HG02571 (cell line): ENCODE data around the gene THAP12.

ENCODE experiments used
- ATAC-seq: cut with Tn5 transposase; IDR thresholded peaks from one replicate; pipeline ENCODE4 v1.9.1; 2021; ENCODE audit warnings: mild to moderate bottlenecking, moderate library complexity; ENCODE audit not compliant: unreplicated experiment

The THAP12 gene

DNA sequence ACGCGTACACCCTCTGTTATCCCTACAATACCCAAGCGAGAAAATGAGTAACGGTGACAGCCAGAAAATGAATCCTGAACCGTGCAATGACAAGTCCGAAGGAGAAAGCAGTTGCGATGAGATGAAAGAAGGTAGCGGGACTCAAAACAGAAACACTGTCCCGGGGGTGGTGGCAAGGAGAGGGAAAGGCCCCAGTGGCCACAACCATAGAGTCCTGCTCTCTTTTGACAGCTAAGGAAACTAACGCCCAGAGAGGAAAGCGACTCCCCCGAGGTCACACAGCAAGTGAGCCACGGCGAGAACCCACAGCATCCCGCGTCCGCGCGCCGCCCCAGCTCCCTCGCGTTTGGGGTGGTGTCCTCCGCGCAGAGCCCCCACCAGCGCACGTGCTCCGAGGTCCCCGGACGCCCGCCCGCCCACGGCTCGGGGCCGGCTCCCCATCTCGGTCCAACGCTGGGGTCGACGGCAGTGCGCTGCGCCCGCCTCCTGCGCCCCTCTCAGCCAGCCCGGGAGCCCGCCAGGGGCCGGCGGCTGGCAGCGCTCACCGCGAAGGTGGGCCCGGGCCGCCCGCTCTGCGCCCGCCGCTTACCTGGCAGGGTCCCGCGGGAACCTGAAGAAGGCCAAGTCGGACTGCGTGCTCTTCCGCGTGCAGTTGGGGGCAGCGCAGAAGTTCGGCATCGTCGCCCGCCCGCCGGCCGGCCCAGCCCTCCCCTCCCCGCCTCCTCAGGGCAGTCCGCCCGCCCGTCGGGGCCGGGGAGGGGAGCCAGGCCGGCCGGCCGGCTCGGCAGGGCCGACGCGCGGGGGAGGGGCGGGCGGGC, 564 bp downstream of the THAP12 start:
- peak; percentile 16 for ATAC-seq

DNA sequence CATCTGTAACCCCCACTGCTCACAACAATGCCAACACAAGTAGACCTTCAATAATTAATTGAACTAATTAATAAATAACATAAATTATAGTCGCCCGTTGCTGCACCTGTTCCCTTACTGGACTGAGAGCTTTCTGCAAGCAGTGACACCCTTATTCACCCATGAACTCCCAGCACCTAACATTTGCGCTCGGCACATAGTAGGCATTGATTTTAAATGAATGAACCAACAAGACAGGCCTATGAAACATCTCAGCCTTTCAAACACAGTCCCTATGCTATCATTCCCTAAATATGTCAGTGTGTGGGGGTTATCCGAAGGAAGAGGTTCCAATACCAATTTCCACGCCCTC, 1.1 kb downstream of the THAP12 start:
- no peak for ATAC-seq

DNA sequence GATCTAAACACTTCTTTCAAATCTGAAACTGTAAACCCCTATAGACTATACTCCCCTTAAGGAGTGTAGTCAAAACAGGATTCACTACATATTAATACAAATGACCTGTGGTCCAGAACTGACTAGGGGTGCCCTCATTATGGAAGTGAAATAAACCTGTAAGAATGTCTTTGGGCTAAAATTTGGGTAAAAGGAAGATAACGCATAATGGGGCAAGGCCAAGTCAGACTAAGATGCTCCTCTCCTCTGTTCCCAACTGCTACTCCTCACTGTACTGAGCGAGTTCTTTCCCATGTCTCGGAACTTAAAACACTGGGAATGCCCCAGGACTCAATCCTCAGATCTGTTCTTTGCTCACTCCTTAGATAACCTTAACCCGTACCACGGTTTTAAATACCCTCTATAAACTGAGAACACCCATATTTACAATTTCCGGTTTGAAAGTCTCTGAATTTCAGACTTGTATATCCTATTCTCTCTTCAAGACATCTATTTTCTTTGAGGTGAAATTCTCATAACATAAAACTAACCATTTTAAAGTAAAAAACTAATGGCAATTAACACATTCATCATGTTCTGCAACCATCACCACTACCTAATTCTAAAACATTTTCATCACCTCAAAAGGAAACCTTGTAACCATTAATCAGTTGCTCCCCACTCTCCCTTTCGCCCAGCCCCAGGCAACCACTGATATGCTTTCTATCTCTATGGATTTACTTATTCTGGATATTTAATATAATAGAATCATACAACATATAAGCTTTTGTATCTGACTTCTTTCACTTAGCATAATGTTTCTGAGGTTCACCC, 4.0 kb downstream of the THAP12 start:
- ATAC-seq = no peak

DNA sequence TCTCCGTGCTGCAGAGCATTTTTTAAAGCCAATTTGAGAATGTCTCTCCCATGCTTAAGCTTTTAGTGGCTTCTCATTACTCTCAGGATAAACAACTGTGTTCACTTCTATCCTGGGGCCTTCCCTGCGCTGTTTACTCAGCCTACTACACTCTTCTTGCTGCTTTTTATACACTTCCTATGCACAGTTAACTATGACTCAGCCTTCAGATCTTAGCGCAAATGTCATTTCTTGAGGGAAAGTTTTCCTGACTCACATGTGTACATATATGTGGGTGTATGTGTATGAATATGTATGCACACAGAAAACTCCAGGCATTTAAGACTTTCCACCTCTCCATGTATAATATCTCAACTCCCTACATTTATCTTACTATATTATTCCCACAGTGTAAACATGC, 9.8 kb downstream of the THAP12 start:
- ATAC-seq = no peak

DNA sequence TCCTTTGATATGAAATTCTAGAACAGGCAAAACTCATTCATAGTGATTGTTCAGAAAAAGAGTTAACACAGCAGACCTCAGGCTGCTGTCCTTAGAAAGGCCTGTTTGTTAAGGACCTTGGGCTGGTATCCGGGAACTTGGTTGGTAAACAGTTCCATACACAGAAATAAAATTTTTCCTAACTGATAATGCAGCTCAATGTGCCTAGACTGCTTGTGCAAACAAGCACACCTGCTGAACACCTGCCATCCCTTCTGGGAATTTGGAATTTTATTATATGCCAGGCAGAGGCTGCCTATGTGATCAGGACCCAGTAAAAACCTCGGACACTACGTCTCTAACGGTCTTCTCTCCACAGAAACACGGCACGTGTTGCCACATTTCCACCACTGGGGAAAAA, 11.5 kb downstream of the THAP12 start:
- no peak for ATAC-seq

DNA sequence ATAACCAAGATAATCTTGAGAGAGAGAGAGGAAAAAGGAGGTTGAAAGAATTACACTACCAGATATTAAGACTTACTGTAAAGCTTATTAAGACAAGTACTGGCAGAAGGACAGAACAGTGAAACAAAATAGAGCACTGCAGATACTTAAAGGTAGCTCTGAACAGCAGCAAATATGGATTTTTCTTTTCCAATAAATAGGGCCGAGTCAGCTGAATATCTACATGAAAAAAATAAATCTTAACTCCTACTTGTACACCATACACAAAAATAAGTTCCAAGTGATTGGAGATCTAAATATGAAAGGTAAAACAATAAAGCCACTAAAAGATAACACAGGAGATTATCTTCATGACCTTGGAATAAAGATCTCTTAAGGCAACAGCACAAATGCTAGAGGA, 12.4 kb downstream of the THAP12 start:
- ATAC-seq = no peak

DNA sequence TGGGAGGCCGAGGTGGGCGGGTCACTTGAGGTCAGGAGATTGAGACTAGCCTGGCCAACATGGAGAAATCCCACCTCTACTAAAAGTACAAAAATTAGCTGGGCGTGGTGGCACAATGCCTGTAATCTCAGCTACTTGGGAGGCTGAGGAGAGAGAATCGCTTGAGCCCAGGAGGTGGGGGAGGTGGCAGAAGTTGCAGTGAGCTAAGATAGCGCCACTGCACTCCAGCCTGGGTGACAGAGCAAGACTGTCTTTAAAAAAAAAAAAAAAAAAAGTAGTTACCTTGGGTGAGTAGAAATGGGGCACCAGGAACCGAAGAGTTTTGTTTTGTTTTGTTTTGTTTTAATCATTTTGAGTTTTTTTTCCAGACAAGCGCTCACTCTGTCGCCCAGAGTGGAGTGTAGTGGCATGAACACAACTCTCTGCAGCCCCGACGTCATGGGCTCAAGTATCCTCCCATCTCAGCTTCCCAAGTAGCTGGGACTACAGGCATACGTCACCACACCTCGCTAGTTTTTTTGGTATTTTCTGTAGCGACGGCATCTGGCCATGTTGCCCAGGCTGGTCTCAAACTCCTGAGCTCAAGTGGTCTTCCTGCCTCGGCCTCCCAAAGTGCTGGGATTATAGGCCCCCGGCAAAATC, 15.8 kb downstream of the THAP12 start:
- no peak for ATAC-seq

DNA sequence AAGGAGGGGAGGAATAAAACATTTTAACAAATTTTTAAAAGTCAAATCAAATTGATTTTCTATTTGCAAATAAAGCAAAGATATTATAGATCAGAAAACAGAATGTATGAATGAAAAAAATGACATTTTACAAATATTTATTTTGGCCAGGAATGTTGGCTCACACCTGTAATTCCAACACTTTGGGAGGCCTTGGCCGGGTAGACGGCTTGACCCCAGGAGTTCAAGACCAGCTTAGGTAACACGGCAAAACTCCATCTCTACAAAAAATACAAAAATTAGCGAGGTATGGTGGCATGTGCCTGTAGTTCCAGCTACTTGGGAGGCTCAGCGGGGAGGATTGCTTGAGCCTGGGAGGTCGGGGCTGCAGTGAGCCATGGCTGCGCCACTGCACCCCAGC, 18.2 kb downstream of the THAP12 start:
- no peak for ATAC-seq

DNA sequence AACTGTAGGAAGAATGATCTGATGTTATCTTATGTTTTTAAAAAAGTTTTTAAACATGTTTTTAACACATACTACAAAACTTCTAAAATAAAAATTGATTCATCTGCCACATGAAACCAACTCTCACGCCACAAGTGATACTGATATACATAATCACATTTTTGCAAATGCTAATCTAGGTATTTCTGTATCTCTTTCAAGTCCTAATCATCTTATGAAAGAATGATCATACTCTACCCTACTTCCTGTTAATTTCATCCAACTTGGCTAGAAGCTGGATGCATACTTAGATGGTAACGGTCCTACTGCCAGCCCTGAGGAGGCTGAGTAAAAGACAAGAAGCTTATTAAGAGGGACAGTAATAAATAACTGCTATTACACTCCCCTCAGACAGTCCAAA, 19.2 kb downstream of the THAP12 start:
- ATAC-seq = no peak

DNA sequence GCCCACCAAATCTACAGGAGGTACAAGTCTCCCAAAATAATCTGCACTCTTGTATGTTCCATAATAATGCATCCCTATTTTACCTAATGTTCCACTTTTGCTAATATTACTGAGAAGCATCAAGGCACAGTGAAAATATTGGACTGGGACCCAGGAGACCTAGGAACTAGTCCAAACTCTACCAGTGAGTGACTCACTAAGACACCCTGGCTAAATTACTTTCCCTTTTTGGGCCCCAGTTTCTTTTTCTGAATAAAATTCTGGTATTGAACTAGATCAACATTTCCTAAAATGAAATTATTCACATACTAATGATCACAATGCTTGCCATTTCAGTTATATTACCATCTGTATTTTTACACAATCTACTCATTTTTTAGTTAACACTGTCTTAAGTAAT, 19.6 kb downstream of the THAP12 start:
- no peak for ATAC-seq

DNA sequence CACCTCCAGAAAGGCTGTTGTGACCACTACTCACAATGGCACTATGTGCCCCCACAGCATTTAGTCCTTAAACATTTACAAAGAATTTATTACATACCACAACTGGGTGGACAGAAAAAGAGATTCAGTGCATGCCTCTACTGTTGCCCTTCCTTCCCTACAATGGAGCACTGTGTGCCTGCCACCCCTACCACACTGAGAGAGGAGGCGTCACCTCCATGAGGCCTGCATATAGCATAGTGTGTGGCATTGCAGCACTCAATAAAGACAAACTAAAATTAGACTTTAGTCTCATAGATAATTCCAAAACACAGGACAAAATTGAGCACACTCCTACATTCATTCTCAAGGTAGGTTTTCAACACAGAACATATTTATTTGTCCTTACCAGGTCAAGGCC, 25.8 kb downstream of the THAP12 start:
- ATAC-seq = no peak

DNA sequence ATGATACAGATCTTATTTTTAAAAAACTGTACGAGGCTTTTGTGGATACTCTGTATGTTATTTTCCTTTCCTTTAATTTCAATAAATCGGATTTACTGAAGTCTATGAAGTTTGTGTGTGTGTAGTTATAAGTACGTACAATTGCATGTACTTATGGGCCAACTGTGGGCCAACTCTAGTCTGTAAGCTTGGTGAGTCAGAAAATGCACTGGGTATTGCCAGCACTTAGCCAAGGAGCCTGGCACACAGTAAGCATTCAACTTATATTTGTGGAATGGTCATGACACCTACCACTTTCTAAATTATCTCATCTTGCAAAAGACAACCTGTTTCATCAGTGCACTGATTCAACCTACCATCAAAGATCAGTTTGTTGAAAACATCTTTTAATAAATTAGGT, 32.6 kb downstream of the THAP12 start:
- ATAC-seq = no peak

DNA sequence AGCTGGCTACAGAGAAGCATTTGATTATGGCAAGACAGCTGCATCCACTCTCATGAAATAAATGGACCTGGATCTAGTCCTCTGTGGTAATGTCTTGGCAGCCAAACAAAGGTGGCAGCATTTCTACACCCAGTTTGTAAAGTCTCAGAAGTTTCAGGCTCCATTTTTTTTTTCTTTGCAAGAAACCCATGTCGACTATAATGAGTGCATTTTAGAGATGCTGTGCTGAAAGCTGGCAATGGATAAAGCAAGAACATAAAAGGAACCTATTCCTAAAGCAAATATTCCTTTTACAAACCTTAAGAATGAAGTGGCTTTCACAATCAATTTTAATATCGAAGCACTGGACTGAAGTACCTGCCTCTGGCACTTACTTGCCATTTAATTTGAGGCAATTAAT, 33.5 kb downstream of the THAP12 start:
- no peak for ATAC-seq

DNA sequence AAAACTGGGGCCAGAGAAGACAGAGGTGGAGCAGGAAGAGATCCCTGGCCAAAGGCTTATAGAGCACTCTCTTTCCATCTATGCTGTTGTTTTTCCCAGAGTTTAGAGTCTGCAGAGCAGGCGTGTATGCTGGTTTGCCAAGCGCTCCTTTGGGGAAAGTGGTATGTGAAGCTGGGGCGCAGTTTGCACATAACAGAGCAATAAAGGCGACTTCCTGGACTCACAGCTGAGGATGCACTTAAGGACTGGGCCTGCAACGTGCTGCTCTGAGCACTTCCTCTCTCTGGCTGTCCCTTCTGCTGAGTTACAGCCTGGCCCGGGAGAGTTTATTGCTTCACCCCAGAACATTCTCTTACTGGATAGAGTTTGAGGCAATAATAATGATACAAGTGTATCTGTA, 41.7 kb downstream of the THAP12 start:
- no peak for ATAC-seq

DNA sequence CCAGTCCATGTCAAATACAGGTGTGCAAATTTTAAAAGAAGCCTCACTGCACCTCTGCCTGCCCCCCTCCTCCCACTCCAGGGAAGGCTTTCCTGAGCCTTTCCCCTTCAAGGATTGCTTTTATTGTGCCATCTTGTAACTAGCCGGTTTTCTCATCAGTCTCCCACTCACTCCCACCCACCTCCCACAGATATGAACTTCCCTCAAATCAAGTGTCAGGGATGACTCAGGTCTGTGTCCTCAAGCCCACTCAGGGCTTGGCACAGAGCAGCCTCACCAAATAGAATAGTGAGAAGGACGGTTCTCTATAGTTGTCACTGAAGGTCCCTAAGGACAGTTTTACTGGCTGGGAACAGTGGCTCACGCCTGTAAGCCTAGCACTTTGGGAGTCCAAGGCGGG, 43.0 kb downstream of the THAP12 start:
- no peak for ATAC-seq

DNA sequence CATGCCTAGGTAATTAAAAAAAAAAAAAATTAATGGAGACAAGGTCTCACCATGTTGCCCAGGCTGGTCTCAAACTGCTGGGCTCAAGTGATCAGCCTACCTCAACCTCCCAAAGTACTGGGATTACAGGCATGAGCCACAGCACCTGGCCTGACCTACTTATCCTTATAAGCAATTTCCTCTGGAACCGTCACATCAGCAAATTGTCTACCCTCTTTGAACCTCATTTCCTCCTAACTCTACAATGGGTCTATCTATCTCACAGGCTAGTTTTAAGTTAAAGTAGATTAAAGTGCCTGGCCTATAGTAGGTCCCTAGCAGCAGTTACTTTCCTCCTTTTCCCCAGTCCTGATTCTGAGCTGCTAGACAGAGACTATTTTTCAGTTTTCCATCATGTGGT, 43.5 kb downstream of the THAP12 start:
- no peak for ATAC-seq

DNA sequence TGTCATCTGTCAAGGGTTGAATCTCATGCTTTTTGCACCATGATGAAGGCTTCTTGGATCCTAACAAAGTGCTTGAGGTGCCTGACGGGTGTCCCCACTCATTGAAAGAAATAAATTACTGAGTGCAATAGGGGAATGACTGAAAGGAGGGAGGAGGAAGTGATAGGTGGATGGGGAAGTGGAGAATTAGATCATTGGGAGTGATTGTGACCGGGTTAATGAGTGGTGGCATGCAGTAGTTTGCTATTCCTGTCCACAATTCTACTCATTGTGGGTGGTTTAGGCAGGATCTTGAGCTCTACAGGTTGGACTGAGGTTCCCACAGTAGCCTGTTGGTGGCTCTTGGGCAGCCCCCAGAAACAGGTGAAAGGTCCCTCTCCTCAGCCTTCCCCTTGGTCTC, 44.3 kb downstream of the THAP12 start:
- ATAC-seq = no peak

DNA sequence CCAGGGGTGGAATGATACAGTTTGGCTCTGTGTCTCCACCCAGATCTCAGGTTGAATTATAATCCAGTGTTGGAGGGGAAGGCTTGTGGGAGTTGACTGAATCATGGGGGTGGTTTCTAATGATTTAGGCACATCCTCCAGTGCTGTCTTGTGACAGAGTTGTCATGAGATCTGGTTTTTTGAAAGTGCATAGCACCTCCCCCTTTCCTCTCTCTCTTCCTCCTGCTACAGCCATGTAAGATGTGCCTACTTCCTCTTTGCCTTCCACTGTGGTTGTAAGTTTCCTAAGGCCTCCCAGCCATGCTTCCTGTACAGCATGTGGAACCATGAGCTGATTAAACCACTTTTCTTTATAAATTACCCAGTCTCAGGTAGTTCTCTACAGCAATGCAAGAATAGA, 45.1 kb downstream of the THAP12 start:
- no peak for ATAC-seq

DNA sequence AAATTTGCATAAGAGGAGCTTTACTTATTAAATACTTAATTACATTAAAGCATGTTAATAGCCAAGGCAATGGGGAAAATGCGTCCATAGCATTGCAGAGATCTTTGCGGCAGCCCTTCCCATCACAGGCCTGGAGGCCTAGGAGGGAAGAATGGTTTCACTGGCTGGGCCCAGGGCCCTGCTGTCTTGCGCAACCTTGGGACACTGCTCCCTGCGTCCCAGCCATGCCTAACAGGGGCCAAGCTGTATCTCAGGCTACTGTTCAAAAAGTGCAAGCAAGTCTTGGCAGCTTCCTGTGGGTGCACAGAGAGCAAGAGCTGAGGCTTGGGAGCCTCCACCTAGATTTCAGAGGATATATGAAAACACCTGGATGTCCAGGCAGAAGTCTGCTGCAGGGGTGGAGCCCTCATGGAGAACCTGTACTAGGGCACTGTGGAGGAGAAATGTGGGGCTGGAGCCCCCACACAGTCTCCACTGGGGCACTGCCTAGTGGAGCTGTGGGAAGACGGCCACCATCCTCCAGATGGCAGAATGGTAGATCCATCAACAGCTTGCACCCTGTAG, 46.0 kb downstream of the THAP12 start:
- no peak for ATAC-seq

DNA sequence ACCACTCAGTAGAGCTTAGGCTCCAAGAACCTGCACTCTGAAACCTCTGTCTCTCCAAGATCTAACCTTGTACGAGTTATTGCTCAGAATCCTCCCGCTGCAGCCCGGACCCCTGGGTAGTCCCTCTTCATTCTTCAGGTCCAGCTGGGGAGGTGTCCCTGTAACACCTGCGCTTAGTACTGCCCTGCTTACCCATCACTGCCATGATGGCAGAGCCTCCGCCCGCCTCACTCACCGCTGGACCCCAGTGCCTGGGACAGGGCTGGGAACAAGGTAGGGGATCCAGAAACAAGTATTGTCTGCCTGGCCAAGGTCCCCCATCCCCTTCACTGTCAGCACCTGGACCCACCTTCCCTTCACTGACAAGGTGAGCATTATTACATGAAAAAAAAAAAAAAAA, 50.3 kb downstream of the THAP12 start:
- ATAC-seq = no peak

DNA sequence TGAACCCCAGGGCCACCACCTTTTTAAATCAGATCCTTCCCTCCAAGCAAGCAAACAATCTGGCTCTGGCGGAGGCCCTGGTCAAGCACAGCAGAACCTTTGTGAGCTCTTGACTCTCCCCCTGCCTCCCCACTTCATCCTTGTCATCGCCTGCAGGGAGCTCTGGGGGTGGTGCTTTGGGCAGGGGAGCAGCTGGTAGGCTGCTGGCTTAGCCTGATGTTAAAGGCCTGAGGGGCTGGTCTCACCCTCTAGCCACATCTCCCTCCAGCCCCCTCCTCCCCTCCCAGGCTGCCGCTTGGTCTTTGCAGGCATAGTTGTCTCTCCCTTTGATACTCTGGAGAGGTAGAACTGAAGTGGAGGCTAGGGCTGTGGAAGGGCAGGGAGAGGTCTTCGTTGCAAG, 50.9 kb downstream of the THAP12 start:
- ATAC-seq = no peak
